ENCODE results near the gene RCVRN.

The RCVRN gene

DNA sequence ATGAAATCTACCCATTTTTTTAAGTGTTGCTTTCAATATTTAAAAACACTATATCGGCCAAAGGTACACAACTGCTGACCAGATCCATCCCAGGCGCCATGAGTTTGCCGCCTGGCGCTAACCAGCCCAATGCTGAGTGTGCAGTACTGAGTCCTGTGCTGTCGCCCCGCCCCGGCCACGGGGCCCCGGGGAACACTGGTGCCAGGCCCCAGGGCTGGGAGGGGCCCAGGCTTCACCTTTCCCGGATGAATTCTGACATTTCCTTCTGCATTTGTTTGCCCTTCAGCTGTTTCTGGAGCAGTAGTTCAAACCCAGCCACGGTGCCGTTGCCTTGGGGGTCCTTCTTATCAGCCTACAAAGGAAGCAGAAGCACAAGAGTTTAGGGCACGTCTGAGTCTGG lies 37.8 kb upstream of the RCVRN start:
- Histone ChIP-seq H3K27ac (no peak overlapping the region), H3K27me3 (ENCODE audit: insufficient read depth, low read depth, severe bottlenecking) (no peaks in the 10 kb centered on the region), H3K4me3 (ENCODE audit: low read depth, low read length) (no peak overlapping the region), H3K9me3 (ENCODE audit: severe bottlenecking) (peaks cover 4% of the 10 kb centered on the region), H3K36me3 (no peaks in the 10 kb centered on the region)
- TF ChIP-seq, protein P1, sequence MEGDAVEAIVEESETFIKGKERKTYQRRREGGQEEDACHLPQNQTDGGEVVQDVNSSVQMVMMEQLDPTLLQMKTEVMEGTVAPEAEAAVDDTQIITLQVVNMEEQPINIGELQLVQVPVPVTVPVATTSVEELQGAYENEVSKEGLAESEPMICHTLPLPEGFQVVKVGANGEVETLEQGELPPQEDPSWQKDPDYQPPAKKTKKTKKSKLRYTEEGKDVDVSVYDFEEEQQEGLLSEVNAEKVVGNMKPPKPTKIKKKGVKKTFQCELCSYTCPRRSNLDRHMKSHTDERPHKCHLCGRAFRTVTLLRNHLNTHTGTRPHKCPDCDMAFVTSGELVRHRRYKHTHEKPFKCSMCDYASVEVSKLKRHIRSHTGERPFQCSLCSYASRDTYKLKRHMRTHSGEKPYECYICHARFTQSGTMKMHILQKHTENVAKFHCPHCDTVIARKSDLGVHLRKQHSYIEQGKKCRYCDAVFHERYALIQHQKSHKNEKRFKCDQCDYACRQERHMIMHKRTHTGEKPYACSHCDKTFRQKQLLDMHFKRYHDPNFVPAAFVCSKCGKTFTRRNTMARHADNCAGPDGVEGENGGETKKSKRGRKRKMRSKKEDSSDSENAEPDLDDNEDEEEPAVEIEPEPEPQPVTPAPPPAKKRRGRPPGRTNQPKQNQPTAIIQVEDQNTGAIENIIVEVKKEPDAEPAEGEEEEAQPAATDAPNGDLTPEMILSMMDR (IDR thresholded peaks at IDR 0.05; ENCODE audit: low read depth, low read length), result no peak
- no peak for DNase-seq

DNA sequence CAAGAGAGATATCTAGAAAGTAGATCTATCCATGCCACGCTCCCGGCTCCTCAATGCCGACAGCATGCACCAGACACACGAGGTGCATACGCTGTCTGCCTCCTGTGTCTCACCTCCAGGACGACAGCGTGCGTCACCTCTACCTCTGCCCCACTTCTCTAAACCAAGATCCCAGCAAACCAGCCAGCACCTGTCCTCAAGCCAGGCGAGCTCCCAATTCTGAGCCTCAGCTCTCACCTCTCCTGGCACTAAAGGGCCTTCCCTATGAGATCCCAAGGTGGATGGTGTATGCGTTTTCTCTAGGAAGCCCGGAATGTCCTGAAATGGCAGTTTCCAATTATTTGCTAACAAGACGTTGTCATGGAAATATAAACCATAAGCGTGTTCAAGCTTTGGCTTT lies 36.2 kb upstream of the RCVRN start:
- no peaks in the 10 kb centered on the region for H3K27me3 ChIP-seq (ENCODE audit: insufficient read depth, low read depth, severe bottlenecking)
- TF ChIP-seq, protein P1 (IDR thresholded peaks at IDR 0.05; ENCODE audit: low read depth, low read length), result no peak
- H3K4me3 ChIP-seq (ENCODE audit: low read depth, low read length), result no peak overlapping the region
- H3K36me3 ChIP-seq, result no peaks in the 10 kb centered on the region
- no peak for DNase-seq
- no peak overlapping the region for H3K27ac ChIP-seq
- H3K9me3 ChIP-seq (ENCODE audit: severe bottlenecking), result peaks cover 4% of the 10 kb centered on the region

DNA sequence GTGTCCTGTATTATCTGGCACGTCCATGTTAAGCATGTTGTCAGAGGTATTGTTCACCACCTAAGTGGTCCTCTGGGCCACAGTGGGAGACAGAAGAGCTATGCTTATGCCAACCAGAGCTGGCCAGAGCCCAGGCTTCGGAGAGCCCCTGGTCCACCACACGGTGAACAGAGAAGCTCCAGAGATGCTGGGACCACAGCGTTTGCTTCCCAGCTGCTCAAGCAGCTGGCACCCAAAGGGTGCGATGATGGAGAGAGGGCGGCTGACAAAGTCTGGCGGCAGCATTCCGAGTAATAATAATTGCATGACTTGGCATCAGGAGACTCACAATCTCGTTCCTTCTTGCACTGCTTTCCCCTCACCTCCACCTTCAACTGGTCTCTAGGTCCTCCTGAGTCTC lies 35.8 kb upstream of the RCVRN start:
- Histone ChIP-seq H3K4me3 (ENCODE audit: low read depth, low read length) (no peak overlapping the region), H3K27ac (no peak overlapping the region), H3K27me3 (ENCODE audit: insufficient read depth, low read depth, severe bottlenecking) (no peaks in the 10 kb centered on the region), H3K9me3 (ENCODE audit: severe bottlenecking) (peaks cover 4% of the 10 kb centered on the region), H3K36me3 (no peaks in the 10 kb centered on the region)
- TF ChIP-seq, protein P1 (IDR thresholded peaks at IDR 0.05; ENCODE audit: low read depth, low read length), result no peak
- no peak for DNase-seq

DNA sequence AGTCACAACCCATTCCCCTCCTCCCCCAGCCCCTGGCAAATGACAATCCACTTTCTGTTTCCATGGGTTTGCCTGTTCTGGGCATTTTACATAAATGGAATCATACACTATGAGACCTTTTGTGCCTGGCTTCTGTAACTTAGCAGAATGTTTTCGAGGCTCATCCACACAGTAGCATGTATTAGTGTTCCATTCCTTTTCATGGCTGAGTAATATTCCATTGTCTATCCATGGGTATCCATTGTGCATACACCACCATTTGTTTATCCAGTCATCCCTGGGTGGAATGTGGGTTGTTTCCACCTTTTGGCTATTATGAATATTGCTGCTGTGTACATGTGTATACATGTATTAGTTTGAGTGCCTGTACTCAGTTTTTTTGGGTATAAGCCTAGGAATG lies 33.7 kb upstream of the RCVRN start:
- no peak overlapping the region for H3K27ac ChIP-seq
- no peak for DNase-seq
- no peaks in the 10 kb centered on the region for H3K36me3 ChIP-seq
- H3K9me3 ChIP-seq (ENCODE audit: severe bottlenecking), result peaks cover 4% of the 10 kb centered on the region
- no peaks in the 10 kb centered on the region for H3K27me3 ChIP-seq (ENCODE audit: insufficient read depth, low read depth, severe bottlenecking)
- TF ChIP-seq, protein P1 (IDR thresholded peaks at IDR 0.05; ENCODE audit: low read depth, low read length), result no peak
- no peak overlapping the region for H3K4me3 ChIP-seq (ENCODE audit: low read depth, low read length)

DNA sequence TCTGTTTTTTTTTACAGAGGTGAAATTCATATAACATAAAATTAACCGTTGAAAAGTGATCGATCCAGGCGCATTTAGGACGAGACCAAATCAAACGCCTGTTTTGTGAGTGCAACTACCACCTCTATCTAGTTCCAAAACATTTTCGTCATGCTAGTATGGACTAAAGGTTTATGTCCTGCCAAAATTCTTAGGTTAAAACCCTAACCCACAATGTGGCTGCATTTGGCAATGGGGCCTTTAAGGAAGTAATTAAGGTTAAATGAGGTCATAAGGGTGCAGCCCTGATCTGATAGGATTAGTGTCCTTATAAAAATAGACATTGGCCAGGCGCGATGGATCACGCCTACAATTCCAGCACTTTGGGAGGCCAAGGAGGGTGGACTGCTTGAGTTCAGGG lies 32.8 kb upstream of the RCVRN start:
- no peak overlapping the region for H3K27ac ChIP-seq
- TF ChIP-seq, protein P1 (IDR thresholded peaks at IDR 0.05; ENCODE audit: low read depth, low read length), result no peak
- H3K27me3 ChIP-seq (ENCODE audit: insufficient read depth, low read depth, severe bottlenecking), result no peaks in the 10 kb centered on the region
- no peak for DNase-seq
- no peak overlapping the region for H3K4me3 ChIP-seq (ENCODE audit: low read depth, low read length)
- no peaks in the 10 kb centered on the region for H3K36me3 ChIP-seq
- H3K9me3 ChIP-seq (ENCODE audit: severe bottlenecking), result peaks cover 4% of the 10 kb centered on the region

DNA sequence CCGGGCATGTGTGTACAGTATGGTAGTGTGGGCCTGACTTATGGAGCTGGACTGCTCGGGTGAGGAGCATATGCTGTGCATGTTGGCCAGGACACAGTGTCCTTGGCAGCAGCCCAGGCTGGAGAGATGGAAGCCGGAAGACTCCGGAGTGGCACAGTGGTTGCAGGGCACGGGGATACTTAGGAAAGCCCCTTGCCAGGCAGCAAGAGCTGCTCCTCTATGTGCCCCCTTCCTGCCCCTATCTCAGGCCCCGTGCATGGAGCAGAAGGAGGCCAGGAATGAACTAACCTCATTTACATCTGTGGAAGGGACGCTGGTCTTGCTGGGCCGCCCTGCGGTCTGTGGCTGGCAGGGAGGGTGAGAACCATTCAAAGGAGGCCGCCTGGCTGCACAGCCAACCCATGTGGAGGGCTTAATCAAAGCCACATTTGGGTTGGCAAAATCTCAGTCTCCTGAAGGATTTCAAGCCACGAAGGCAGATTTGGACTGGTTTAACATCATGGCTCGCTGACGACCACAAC lies 32.2 kb upstream of the RCVRN start:
- Histone ChIP-seq H3K4me3 (ENCODE audit: low read depth, low read length) (no peak overlapping the region), H3K36me3 (no peaks in the 10 kb centered on the region), H3K27ac (no peak overlapping the region), H3K9me3 (ENCODE audit: severe bottlenecking) (peaks cover 4% of the 10 kb centered on the region), H3K27me3 (ENCODE audit: insufficient read depth, low read depth, severe bottlenecking) (no peaks in the 10 kb centered on the region)
- DNase-seq, result no peak
- TF ChIP-seq, protein P1 (IDR thresholded peaks at IDR 0.05; ENCODE audit: low read depth, low read length), result no peak
